HCT116 (cell line): Measurements from ENCODE around the gene PCAT7. TPM values are rescaled to one million over a fixed set of nuclear protein-coding genes. Genes with fewer than 3 reads are reported as not detected.

Experiments
- ATAC-seq: fragments of 200-7000 bp; cut with Tn5 transposase; 2 replicates; pipeline ENCODE4 v1.9.1; 2020; ENCODE audit warnings: mild to moderate bottlenecking, moderate library complexity
- BruUV-seq: library from RNA; stranded (reverse); fragments of 400-500 nt; replicated peaks from 2 replicates; lab custom pipeline; 2021; lab: Mats Ljungman, UMichigan
- CTCF ChIA-PET: fragments of 300-600 bp; sonication (Branson Sonifier 250); formaldehyde crosslinking; loops from one replicate; lab custom pipeline; 2021; ENCODE audit warnings: antibody characterized with exemption; lab: Charles Lee
- POLR2A ChIA-PET: fragments of 300-600, 350-600 bp; sonication (Branson Sonifier 250); formaldehyde crosslinking; loops from one replicate; lab custom pipeline; 2021; ENCODE audit warnings: antibody characterized with exemption; lab: Charles Lee
- RAD21 ChIA-PET, 2 experiments: fragments of 300-600 bp; sonication (Branson Sonifier 250); formaldehyde crosslinking; loops; one replicate each; lab custom pipeline; 2023; ENCODE audit warnings: low total read pairs in 2 of 2; ENCODE audit not compliant: uncharacterized antibody in 2 of 2, unreplicated experiment in 2 of 2, low non-redundant PET in 1 of 2; lab: Charles Lee
- DNase-seq: peaks from one replicate; pipeline ENCODE4 v3.0.0-alpha.2; 2010; ENCODE audit warnings: low read depth, low spot score
- H2AFZ ChIP-seq: fragments of 200-600 bp; shearing (Covaris generic), sonication (generic); 2 replicates; pipeline ENCODE4 v1.6.1; 2017; ENCODE audit warnings: low read depth, mixed run types, mixed read lengths, antibody characterized with exemption, low read length; ENCODE audit not compliant: poor library complexity, severe bottlenecking
- H3K27ac ChIP-seq: 2 replicates; pipeline ENCODE4 v1.5.1; 2012; ENCODE audit warnings: low read depth, low read length
- H3K27me3 ChIP-seq: fragments of 200-600 bp; sonication (generic); 2 replicates; pipeline ENCODE4 v1.6.1; 2016; ENCODE audit warnings: mixed run types, low read length, mixed read lengths; ENCODE audit not compliant: insufficient read depth
- H3K36me3 ChIP-seq, 2 experiments: fragments of 200-500 bp in 1 of 2; fragments of 200-600 bp in 1 of 2; sonication (Bioruptor generic) in 1 of 2; sonication (generic) in 1 of 2; 2 replicates each; pipeline versions ENCODE4 v1.5.1 to v1.6.1; 2014 to 2016; ENCODE audit warnings: low read length in 2 of 2, inconsistent platforms in 1 of 2, mixed read lengths in 1 of 2, mixed run types in 1 of 2; ENCODE audit not compliant: insufficient read depth in 2 of 2, control insufficient read depth in 1 of 2
- H3K4me1 ChIP-seq, 2 experiments: fragments of 200-600 bp in 1 of 2; sonication (generic) in 1 of 2; 2 replicates each; pipeline versions ENCODE4 v1.5.1 to v1.6.1; 2012 to 2017; ENCODE audit warnings: low read length in 2 of 2, inconsistent platforms in 1 of 2, mild to moderate bottlenecking in 1 of 2, mixed read lengths in 1 of 2, mixed run types in 1 of 2, moderate library complexity in 1 of 2; ENCODE audit not compliant: insufficient read depth in 2 of 2, control insufficient read depth in 1 of 2
- H3K4me2 ChIP-seq: fragments of 200-600 bp; sonication (generic); 2 replicates; pipeline ENCODE4 v1.6.1; 2017; ENCODE audit warnings: mixed run types, low read length, mixed read lengths
- H3K4me3 ChIP-seq, 2 experiments: fragments of 200-600 bp in 1 of 2; sonication (generic) in 1 of 2; replicated peaks in 1 of 2; 2 replicates each; pipeline ENCODE4 v1.5.1; 2011 to 2016; ENCODE audit warnings: low read length in 2 of 2, control low read depth in 1 of 2, low read depth in 1 of 2, mild to moderate bottlenecking in 1 of 2, mixed read lengths in 1 of 2, mixed run types in 1 of 2
- H3K79me2 ChIP-seq: fragments of 200-600 bp; sonication (generic); 2 replicates; pipeline ENCODE4 v1.6.1; 2017; ENCODE audit warnings: mild to moderate bottlenecking, mixed run types, low read length, moderate library complexity, mixed read lengths; ENCODE audit not compliant: insufficient read depth
- H3K9ac ChIP-seq: fragments of 200-600 bp; sonication (generic); 2 replicates; pipeline ENCODE4 v1.6.1; 2016; ENCODE audit warnings: low read length, mixed read lengths
- H3K9me2 ChIP-seq: fragments of 200-600 bp; sonication (generic), shearing (Covaris generic); 2 replicates; pipeline ENCODE4 v1.6.1; 2017; ENCODE audit warnings: mixed run types, mild to moderate bottlenecking, moderate library complexity; ENCODE audit not compliant: insufficient read depth
- H3K9me3 ChIP-seq, 2 experiments: fragments of 200-500 bp in 1 of 2; fragments of 200-600 bp in 1 of 2; sonication (Bioruptor generic) in 1 of 2; sonication (generic) in 1 of 2; 2 replicates each; pipeline ENCODE4 v1.6.1; 2014 to 2017; ENCODE audit warnings: low read length in 2 of 2, mixed read lengths in 2 of 2, inconsistent platforms in 1 of 2, low read depth in 1 of 2, mild to moderate bottlenecking in 1 of 2, mixed run types in 1 of 2, moderate library complexity in 1 of 2; ENCODE audit not compliant: control insufficient read depth in 1 of 2, insufficient read depth in 1 of 2
- H4K20me1 ChIP-seq: fragments of 200-600 bp; sonication (generic), shearing (Covaris generic); 2 replicates; pipeline ENCODE4 v1.6.1; 2017; ENCODE audit warnings: mixed run types, mild to moderate bottlenecking, moderate library complexity; ENCODE audit not compliant: insufficient read depth
- CTCF ChIP-seq, 3 experiments: fragments of 200-600 bp in 1 of 3; sonication (generic) in 1 of 3; IDR thresholded peaks in 2 of 3; conservative IDR thresholded peaks in 1 of 3; 2 replicates each; pipeline ENCODE4 v1.5.1; 2012 to 2017; ENCODE audit warnings: low read depth in 2 of 3, low read length in 2 of 3, antibody characterized with exemption in 1 of 3, borderline replicate concordance in 1 of 3, control low read depth in 1 of 3, mild to moderate bottlenecking in 1 of 3, mixed read lengths in 1 of 3, mixed run types in 1 of 3, moderate library complexity in 1 of 3; ENCODE audit not compliant: insufficient read depth in 1 of 3
- RAD21 ChIP-seq: IDR thresholded peaks from 2 replicates; pipeline ENCODE4 v1.6.1; 2012; ENCODE audit warnings: low read depth, mild to moderate bottlenecking
- ZNF274 ChIP-seq: fragments of 200-500 bp; sonication (Bioruptor generic); IDR thresholded peaks from 2 replicates; pipeline ENCODE4 v1.6.1; 2014; ENCODE audit warnings: mild to moderate bottlenecking, low read depth, low read length, inconsistent platforms
- intact Hi-C: fragments of 100-400 bp; cut with micrococcal nuclease; formaldehyde crosslinking; loops from 2 replicates; pipeline ENCODE4 v1.10.0; 2022
- total RNA-seq: library from RNA; stranded (reverse); gene quantifications from one replicate; pipeline ENCODE4 v1.2.1, GENCODE V29; 2021; ENCODE audit not compliant: unreplicated experiment

PCAT7 gene
- total RNA-seq, 1 experiment from 2014 or later: 3.8 TPM

GRCh38 chr9:94553029-94553938 lies 1.6 kb upstream of the PCAT7 start:
- H3K9me2 ChIP-seq: no peaks in the 10 kb centered on the region
- TF ChIP-seq ZNF274: no peak
- peak in 1 of 3 experiments; percentile 13; a peak in 1 of 6 replicates for TF ChIP-seq CTCF (IDR thresholded peaks at IDR 0.05 in 2 of 3, conservative IDR thresholded peaks at IDR 0.05 in 1 of 3; ENCODE audit: borderline replicate concordance in 1 of 3, insufficient read depth in 1 of 3, low read depth in 2 of 3, low read length in 2 of 3)
- peak; percentile 34; the same call in 1 of the 2 replicates for TF ChIP-seq RAD21
- peak overlapping the region; percentile 75; the same call in 1 of the 2 replicates for H3K9ac ChIP-seq
- POLR2A ChIA-PET: interaction anchor here (1.3 to 1.7 kb wide), 3 partner anchors 16 to 29 kb away, joined by 4 to 6 read pairs (median 4); no protein-coding TSS in a partner anchor
- no peak overlapping the region for H2AFZ ChIP-seq
- ATAC-seq (no peak), DNase-seq (no peak)
- BruUV-seq: no TSS peak
- no peaks in the 10 kb centered on the region for H3K9me3 ChIP-seq
- peaks cover 6 to 21% of the 10 kb centered on the region in 2 experiments; a peak in 2 of 4 replicates for H3K4me1 ChIP-seq
- H4K20me1 ChIP-seq: no peaks in the 10 kb centered on the region
- intact Hi-C loops: loop anchor here (2.0 to 10.0 kb wide), 3 partner anchors 50 to 1662 kb away; no protein-coding TSS in a partner anchor
- no peak overlapping the region; the same call in 1 of the 2 replicates for H3K27ac ChIP-seq
- H3K4me2 ChIP-seq: peak overlapping the region; percentile 84
- CTCF ChIA-PET: interaction anchor here (1.6 kb wide), 2 partner anchors 578 to 614 kb away, joined by 3 to 7 read pairs; no protein-coding TSS in a partner anchor
- H3K79me2 ChIP-seq: 0 out of 2 replicates have a peak, but pooled peaks cover 3% of the 10 kb centered on the region
- H3K36me3 ChIP-seq: 0 out of 4 replicates have a peak, but pooled peaks cover 0 to 5% of the 10 kb centered on the region in 2 experiments
- RAD21 ChIA-PET: interaction anchor here in 1 of 2 experiments (0.6 kb wide), 1 partner anchor 531 kb away, joined by 3 read pairs; no protein-coding TSS in a partner anchor
- H3K27me3 ChIP-seq: no peaks in the 10 kb centered on the region
- peak overlapping the region; percentile 69 to 80 for H3K4me3 ChIP-seq
